B cell (primary cell): ENCODE results near the gene MICAL3. TPM values are rescaled to one million over a fixed set of nuclear protein-coding genes. Genes with fewer than 3 reads are reported as not detected.

Source experiments
- ATAC-seq: fragments of 200-7000 bp; cut with Tn5 transposase; one replicate; pipeline ENCODE4 v1.10.0; 2021; ENCODE audit warnings: low read depth, mild to moderate bottlenecking, moderate number of reproducible peaks, moderate library complexity
- CTCF ChIA-PET: fragments of 350-600 bp; sonication (Branson Sonifier 250); formaldehyde crosslinking; loops from one replicate; lab custom pipeline; 2021; ENCODE audit warnings: antibody characterized with exemption, inconsistent platforms; lab: Charles Lee
- POLR2A ChIA-PET: fragments of 350-600 bp; sonication (Branson Sonifier 250); formaldehyde crosslinking; loops from one replicate; lab custom pipeline; 2021; ENCODE audit warnings: antibody characterized with exemption; lab: Charles Lee
- DNase-seq: peaks from one replicate; pipeline ENCODE4 v3.0.0; 2013
- H2AFZ ChIP-seq: 2 replicates; pipeline ENCODE4 v1.6.1; 2012; ENCODE audit warnings: mild to moderate bottlenecking, low read depth, low read length; ENCODE audit not compliant: insufficient read depth, poor library complexity, severe bottlenecking
- H3K27ac ChIP-seq, 2 donors: 1 replicate in 1 of 2; 2 replicates in 1 of 2; pipeline ENCODE4 v1.5.1; 2012 to 2013; ENCODE audit warnings: low read length in 2 of 2, mild to moderate bottlenecking in 2 of 2, moderate library complexity in 1 of 2
- H3K27me3 ChIP-seq, 4 experiments: fragments of 200-600 bp in 1 of 4; sonication (generic) in 1 of 4; replicated peaks in 1 of 4; 1 replicate in 2 of 4; 2 replicates in 2 of 4; pipeline versions ENCODE4 v1.6.1 to v1.7.0; 2013 to 2016; ENCODE audit warnings: low read length in 3 of 4, mild to moderate bottlenecking in 2 of 4, mixed read lengths in 1 of 4, moderate library complexity in 1 of 4; ENCODE audit not compliant: insufficient read depth in 4 of 4, control insufficient read depth in 3 of 4; ENCODE audit errors: control extremely low read depth in 1 of 4
- H3K36me3 ChIP-seq, 2 experiments: replicated peaks in 1 of 2; 1 replicate in 1 of 2; 2 replicates in 1 of 2; pipeline versions ENCODE4 v1.6.1 to v1.7.1; 2013; ENCODE audit warnings: low read length in 1 of 2; ENCODE audit not compliant: insufficient read depth in 2 of 2, control insufficient read depth in 1 of 2; ENCODE audit errors: control extremely low read depth in 1 of 2, extremely low read depth in 1 of 2
- H3K4me1 ChIP-seq, 2 donors: fragments of 200-600 bp in 1 of 2; sonication (generic) in 1 of 2; 1 replicate in 1 of 2; 2 replicates in 1 of 2; pipeline versions ENCODE4 v1.5.1 to v1.6.1; 2013 to 2017; ENCODE audit warnings: low read length in 2 of 2; ENCODE audit not compliant: control insufficient read depth in 2 of 2, insufficient read depth in 2 of 2
- H3K4me2 ChIP-seq: replicated peaks from 2 replicates; pipeline ENCODE3; 2012; ENCODE audit warnings: mild to moderate bottlenecking, low read depth, low read length; ENCODE audit not compliant: poor library complexity, severe bottlenecking
- H3K4me3 ChIP-seq, 5 experiments: fragments of 200-600 bp in 1 of 5; sonication (generic) in 1 of 5; 1 replicate in 3 of 5; 2 replicates in 2 of 5; pipeline versions ENCODE4 v1.5.1 to v1.7.0; 2011 to 2016; ENCODE audit warnings: low read length in 4 of 5, mild to moderate bottlenecking in 4 of 5, low read depth in 2 of 5, control low read depth in 1 of 5, moderate library complexity in 1 of 5; ENCODE audit not compliant: insufficient read depth in 1 of 5; ENCODE audit errors: control extremely low read depth in 1 of 5, extremely low read depth in 1 of 5
- H3K79me2 ChIP-seq: fragments of 200-600 bp; sonication (generic); one replicate; pipeline ENCODE4 v1.6.0; 2016; ENCODE audit warnings: low read length; ENCODE audit not compliant: control insufficient read depth, insufficient read depth
- H3K9ac ChIP-seq: fragments of 200-600 bp; sonication (generic); 2 replicates; pipeline ENCODE4 v1.6.1; 2017; ENCODE audit warnings: mild to moderate bottlenecking, low read length, moderate library complexity
- H3K9me3 ChIP-seq, 3 donors: one replicate each; pipeline versions ENCODE4 v1.6.1 to v1.7.1; 2013; ENCODE audit warnings: low read length in 2 of 3; ENCODE audit not compliant: control insufficient read depth in 2 of 3, insufficient read depth in 1 of 3; ENCODE audit errors: control extremely low read depth in 1 of 3
- H4K20me1 ChIP-seq: 2 replicates; pipeline ENCODE4 v1.6.0; 2012; ENCODE audit warnings: mild to moderate bottlenecking, low read length; ENCODE audit not compliant: insufficient read depth, control insufficient read depth, poor library complexity, severe bottlenecking
- H3K27ac Mint-ChIP-seq: one replicate; pipeline ENCODE4 v1.8.0; 2021; ENCODE audit warnings: mixed read lengths
- H3K27me3 Mint-ChIP-seq: one replicate; pipeline ENCODE4 v1.8.0; 2021; ENCODE audit warnings: mixed read lengths
- H3K4me1 Mint-ChIP-seq: one replicate; pipeline ENCODE4 v1.8.0; 2021; ENCODE audit warnings: mixed read lengths
- H3K4me3 Mint-ChIP-seq: one replicate; pipeline ENCODE4 v1.8.0; 2021; ENCODE audit warnings: mixed read lengths
- H3K9me3 Mint-ChIP-seq: one replicate; pipeline ENCODE4 v1.8.0; 2022; ENCODE audit warnings: mixed read lengths; ENCODE audit not compliant: insufficient read depth
- CTCF ChIP-seq: fragments of 200-600 bp; IDR thresholded peaks from one replicate; pipeline ENCODE4 v1.8.0; 2022; ENCODE audit warnings: antibody characterized with exemption, mild to moderate bottlenecking
- EZH2 ChIP-seq: IDR thresholded peaks from 2 replicates; pipeline ENCODE4 v1.6.1; 2012; ENCODE audit warnings: borderline replicate concordance, low read depth, mild to moderate bottlenecking, moderate library complexity, low read length; ENCODE audit not compliant: insufficient read depth, poor library complexity, severe bottlenecking
- WGBS: methylation state at CpG from one replicate; pipeline ENCODE4 v1.1.5; 2013; ENCODE audit warnings: missing lambda C conversion rate; ENCODE audit not compliant: insufficient coverage; 5-methylcytosine and 5-hydroxymethylcytosine counted together
- intact Hi-C: fragments of 100-400 bp; cut with micrococcal nuclease; formaldehyde crosslinking; loops from one replicate; pipeline ENCODE4 v1.10.0; 2022
- polyA plus RNA-seq: library from polyadenylated mRNA; depleted of rRNA; stranded (reverse); fragments of >200 nt; gene quantifications from 2 replicates; pipeline ENCODE4 v1.2.3, GENCODE V29; 2012
- total RNA-seq, 2 donors: library from RNA; stranded (reverse); fragments of 120-200 nt in 1 of 2; gene quantifications; 1 replicate in 1 of 2; 2 replicates in 1 of 2; pipeline versions ENCODE4 v1.2.3 to v1.2.4, GENCODE V29; 2013 to 2022

Gene MICAL3
- total and polyA plus RNA-seq, 2 donors (not counting 1 experiment from before 2014, with no cell fraction given): 50.5 to 253 TPM

- H3K27ac ChIP-seq: no peak overlapping the region
- ChIA-PET CTCF (interaction anchor here (1.3 to 1.6 kb wide), 2 partner anchors 22 to 268 kb away, joined by 4 to 5 read pairs; no protein-coding TSS in a partner anchor), POLR2A (no interaction called here)
- H2AFZ ChIP-seq: no peak overlapping the region
- TF ChIP-seq EZH2 (no peak), CTCF (no peak)
- 96% methylated on average over 17 of the region's 18 CpGs for WGBS
- H3K4me1 Mint-ChIP-seq: no peaks in the 10 kb centered on the region
- H3K4me3 ChIP-seq: no peak overlapping the region
- intact Hi-C loops: no loop called here
- H3K36me3 ChIP-seq: peaks cover 0 to 90% of the 10 kb centered on the region in 2 experiments
- no peaks in the 10 kb centered on the region for H3K9me3 ChIP-seq
- no peak overlapping the region for H3K4me2 ChIP-seq
- no peaks in the 10 kb centered on the region for H3K27me3 ChIP-seq
- H3K4me1 ChIP-seq: no peaks in the 10 kb centered on the region
- H4K20me1 ChIP-seq: no peaks in the 10 kb centered on the region
- H3K27me3 Mint-ChIP-seq: no peaks in the 10 kb centered on the region
- no peak for ATAC-seq
- H3K9me3 Mint-ChIP-seq: no peaks in the 10 kb centered on the region
- DNase-seq: no peak
- H3K9ac ChIP-seq: no peak overlapping the region
- no peak overlapping the region for H3K27ac Mint-ChIP-seq
- H3K4me3 Mint-ChIP-seq: no peak overlapping the region
- H3K79me2 ChIP-seq: no peaks in the 10 kb centered on the region
These were observed 216.6 kb downstream of the MICAL3 start for GRCh38 chr22:17807578-17808410.

DNA sequence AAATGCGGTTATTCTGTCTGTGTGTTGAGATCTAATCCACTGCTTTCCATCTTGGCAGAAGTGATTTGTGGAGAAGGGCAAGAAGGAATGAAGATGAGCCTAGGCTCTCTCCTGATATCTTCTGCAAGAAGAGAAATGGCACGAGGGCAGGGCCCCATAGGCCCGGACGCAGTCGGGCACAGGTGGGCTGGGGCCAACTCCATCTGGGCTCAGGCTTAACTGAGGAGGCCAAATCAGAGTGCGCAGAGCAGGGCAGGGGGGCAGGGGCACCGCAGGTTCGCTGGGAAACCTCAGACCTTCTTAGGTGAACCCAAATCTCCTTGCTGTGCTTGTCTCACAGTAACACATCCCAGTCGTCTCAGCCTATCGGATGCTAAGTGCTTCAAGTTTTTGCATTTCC, 217.3 kb downstream of the MICAL3 start:
- Histone ChIP-seq H3K27me3 (no peaks in the 10 kb centered on the region), H3K9ac (no peak overlapping the region), H3K4me2 (no peak overlapping the region), H3K9me3 (no peaks in the 10 kb centered on the region), H3K36me3 (peaks cover 0 to 83% of the 10 kb centered on the region in 2 experiments), H3K4me3 (no peak overlapping the region), H3K27ac (no peak overlapping the region), H4K20me1 (no peaks in the 10 kb centered on the region), H3K79me2 (no peaks in the 10 kb centered on the region), H3K4me1 (no peaks in the 10 kb centered on the region), H2AFZ (no peak overlapping the region)
- WGBS: 95% methylated on average over 10 of the region's 10 CpGs
- DNase-seq: no peak
- no peak overlapping the region for H3K27ac Mint-ChIP-seq
- ChIA-PET CTCF (interaction anchor here (1.6 kb wide), 1 partner anchor 21 kb away, joined by 5 read pairs; no protein-coding TSS in a partner anchor), POLR2A (no interaction called here)
- intact Hi-C loops: no loop called here
- no peak overlapping the region for H3K4me3 Mint-ChIP-seq
- no peaks in the 10 kb centered on the region for H3K9me3 Mint-ChIP-seq
- H3K27me3 Mint-ChIP-seq: no peaks in the 10 kb centered on the region
- ATAC-seq: no peak
- TF ChIP-seq CTCF (no peak), EZH2 (no peak)
- H3K4me1 Mint-ChIP-seq: peaks cover 3% of the 10 kb centered on the region
